Left lung (tissue), 10 donors: ENCODE results near the gene HPS1. TPM values are rescaled to one million over a fixed set of nuclear protein-coding genes. Genes with fewer than 3 reads are reported as not detected.
A peak's percentile ranks its signal among the peaks of the same experiment; 100 is the strongest.

Source experiments
- ATAC-seq: fragments of 200-7000 bp; cut with Tn5 transposase; one replicate; pipeline ENCODE4 v1.9.1; 2020; ENCODE audit warnings: moderate library complexity
- DNase-seq, 4 donors: peaks; one replicate each; pipeline ENCODE4 v3.0.0-alpha.2; 2013 to 2020
- H3K27ac ChIP-seq, 2 donors: fragments of 200-600 bp; sonication (generic) in 1 of 2; one replicate each; pipeline versions ENCODE4 v1.5.0 to v1.8.0; 2020 to 2021
- H3K27me3 ChIP-seq, 2 donors: fragments of 200-600 bp; sonication (generic) in 1 of 2; one replicate each; pipeline versions ENCODE4 v1.5.0 to v1.8.0; 2020 to 2021
- H3K36me3 ChIP-seq, 2 donors: fragments of 200-600 bp; sonication (generic) in 1 of 2; one replicate each; pipeline versions ENCODE4 v1.5.0 to v1.8.0; 2020 to 2021
- H3K4me1 ChIP-seq, 2 donors: fragments of 200-600 bp; one replicate each; pipeline ENCODE4 v1.8.0; 2021
- H3K4me3 ChIP-seq, 2 donors: fragments of 200-600 bp; sonication (generic) in 1 of 2; one replicate each; pipeline versions ENCODE4 v1.5.0 to v1.8.0; 2020 to 2021; ENCODE audit warnings: mild to moderate bottlenecking in 1 of 2
- H3K9me3 ChIP-seq, 2 donors: fragments of 200-600 bp; sonication (generic) in 1 of 2; one replicate each; pipeline versions ENCODE4 v1.5.0 to v1.8.0; 2020 to 2021
- intact Hi-C, 2 donors: fragments of 100-400 bp; cut with DNase I; formaldehyde crosslinking; loops; one replicate each; pipeline versions ENCODE4 v1.11.2 to v1.14.2; 2022
- polyA plus RNA-seq, 6 donors: library from polyadenylated mRNA; unstranded; fragments of 120-200 nt; gene quantifications; one replicate each; pipeline ENCODE4 v1.2.1, GENCODE V29; 2013; ENCODE audit not compliant: insufficient read length in 6 of 6
- total RNA-seq, 2 donors: library from RNA; stranded (reverse); fragmentation: NEBNext Ultra II Directional; extraction: Animal tissue kit (Norgen Biotek cat#: 25700); gene quantifications; one replicate each; pipeline ENCODE4 v1.2.1, GENCODE V29; 2021
- TF ChIP-seq, protein P1 (sequence below), 2 donors: fragments of 200-600 bp; sonication (generic) in 1 of 2; IDR thresholded peaks; one replicate each; pipeline versions ENCODE4 v1.5.0 to v1.8.0; 2021; ENCODE audit warnings: antibody characterized with exemption in 2 of 2
- donor health status: DM: no; HTN: yes; CAD: no.
- donor health status: DM: no; HTN: no; CAD: no.

Gene HPS1
- total and polyA plus RNA-seq, 8 donors, result 32.1 to 95.0 (median 36.8) TPM

DNA sequence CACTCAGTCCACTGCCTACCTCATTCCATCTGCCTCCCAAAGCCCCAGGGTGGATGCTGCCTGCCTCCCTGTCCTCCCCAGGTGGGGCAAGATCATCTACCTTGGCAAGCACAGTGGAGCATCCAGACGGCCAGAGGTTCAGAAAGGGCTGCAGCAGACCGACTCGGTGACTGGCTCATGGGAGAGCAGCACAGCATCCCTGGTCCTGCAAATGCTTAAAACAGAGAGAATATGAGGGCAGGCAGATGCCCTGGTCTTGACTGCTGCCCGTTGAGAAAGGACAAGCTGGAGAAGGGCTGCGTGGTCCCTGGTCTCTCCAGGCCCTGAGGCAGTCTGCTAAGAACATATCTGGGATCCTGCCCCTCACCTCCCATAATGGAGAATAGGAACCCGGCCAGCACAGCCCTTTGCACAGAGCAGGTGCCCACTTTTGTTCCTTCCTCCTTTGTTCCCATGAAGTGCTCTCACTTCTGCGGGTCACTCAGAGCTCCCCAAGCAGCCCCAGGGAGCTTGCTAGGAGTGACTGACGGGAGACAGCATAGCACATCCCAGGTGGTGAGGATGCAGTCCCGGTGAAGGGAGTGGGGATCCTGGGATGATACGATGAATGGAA lies 1.4 kb downstream of the HPS1 start:
- H3K27me3 ChIP-seq, result no peaks in the 10 kb centered on the region
- ATAC-seq (no peak), DNase-seq (no peak)
- TF ChIP-seq, protein P1, sequence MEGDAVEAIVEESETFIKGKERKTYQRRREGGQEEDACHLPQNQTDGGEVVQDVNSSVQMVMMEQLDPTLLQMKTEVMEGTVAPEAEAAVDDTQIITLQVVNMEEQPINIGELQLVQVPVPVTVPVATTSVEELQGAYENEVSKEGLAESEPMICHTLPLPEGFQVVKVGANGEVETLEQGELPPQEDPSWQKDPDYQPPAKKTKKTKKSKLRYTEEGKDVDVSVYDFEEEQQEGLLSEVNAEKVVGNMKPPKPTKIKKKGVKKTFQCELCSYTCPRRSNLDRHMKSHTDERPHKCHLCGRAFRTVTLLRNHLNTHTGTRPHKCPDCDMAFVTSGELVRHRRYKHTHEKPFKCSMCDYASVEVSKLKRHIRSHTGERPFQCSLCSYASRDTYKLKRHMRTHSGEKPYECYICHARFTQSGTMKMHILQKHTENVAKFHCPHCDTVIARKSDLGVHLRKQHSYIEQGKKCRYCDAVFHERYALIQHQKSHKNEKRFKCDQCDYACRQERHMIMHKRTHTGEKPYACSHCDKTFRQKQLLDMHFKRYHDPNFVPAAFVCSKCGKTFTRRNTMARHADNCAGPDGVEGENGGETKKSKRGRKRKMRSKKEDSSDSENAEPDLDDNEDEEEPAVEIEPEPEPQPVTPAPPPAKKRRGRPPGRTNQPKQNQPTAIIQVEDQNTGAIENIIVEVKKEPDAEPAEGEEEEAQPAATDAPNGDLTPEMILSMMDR (IDR thresholded peaks at IDR 0.05), result no peak
- H3K4me3 ChIP-seq, result peak overlapping the region in 1 of 2 donors; percentile 80
- intact Hi-C loops, result no loop called here
- H3K9me3 ChIP-seq, result no peaks in the 10 kb centered on the region
- peak overlapping the region in 1 of 2 donors; percentile 90 for H3K27ac ChIP-seq
- peaks cover 4 to 28% of the 10 kb centered on the region in 2 donors for H3K4me1 ChIP-seq
- H3K36me3 ChIP-seq, result peaks cover 0 to 52% of the 10 kb centered on the region in 2 donors

DNA sequence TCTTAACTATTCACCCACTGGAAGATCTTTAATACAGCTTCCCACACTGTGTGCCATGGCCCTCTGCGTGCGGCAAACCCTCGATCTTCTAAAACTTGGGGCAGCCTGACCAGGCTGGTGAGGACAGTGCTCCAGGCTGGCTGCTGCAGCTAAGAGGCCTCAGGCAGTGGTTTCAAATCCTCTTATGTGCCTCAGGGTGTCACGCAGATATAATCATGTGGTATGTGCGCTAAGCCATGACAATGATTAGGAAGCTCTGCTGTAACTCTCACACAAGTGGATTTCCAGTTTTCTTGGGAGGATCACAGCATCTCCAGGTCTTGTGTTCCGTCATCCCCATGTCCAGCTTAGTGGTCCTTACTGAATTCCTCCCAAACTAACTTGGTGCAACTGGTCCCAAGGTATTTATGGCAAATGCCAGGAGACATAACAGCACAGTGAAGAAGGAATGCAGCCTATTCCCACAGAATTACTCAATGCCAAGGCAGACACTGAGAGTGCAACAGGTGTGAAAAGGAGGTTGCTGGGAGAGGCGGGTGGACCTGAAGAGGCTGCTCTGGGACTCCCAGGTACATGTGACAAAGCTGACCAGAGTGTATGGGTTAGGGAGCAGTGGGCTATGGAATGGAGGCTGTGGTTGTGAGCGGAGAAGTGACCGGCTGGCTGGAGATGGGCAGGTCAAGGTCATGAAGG lies 2.3 kb downstream of the HPS1 start:
- intact Hi-C loops, result no loop called here
- H3K4me3 ChIP-seq, result no peak overlapping the region
- H3K36me3 ChIP-seq, result peaks cover 0 to 60% of the 10 kb centered on the region in 2 donors
- peaks cover 4 to 28% of the 10 kb centered on the region in 2 donors for H3K4me1 ChIP-seq
- H3K27me3 ChIP-seq, result no peaks in the 10 kb centered on the region
- TF ChIP-seq, protein P1 (IDR thresholded peaks at IDR 0.05), result no peak
- no peaks in the 10 kb centered on the region for H3K9me3 ChIP-seq
- no peak overlapping the region for H3K27ac ChIP-seq
- no peak for ATAC-seq
- DNase-seq, result no peak

DNA sequence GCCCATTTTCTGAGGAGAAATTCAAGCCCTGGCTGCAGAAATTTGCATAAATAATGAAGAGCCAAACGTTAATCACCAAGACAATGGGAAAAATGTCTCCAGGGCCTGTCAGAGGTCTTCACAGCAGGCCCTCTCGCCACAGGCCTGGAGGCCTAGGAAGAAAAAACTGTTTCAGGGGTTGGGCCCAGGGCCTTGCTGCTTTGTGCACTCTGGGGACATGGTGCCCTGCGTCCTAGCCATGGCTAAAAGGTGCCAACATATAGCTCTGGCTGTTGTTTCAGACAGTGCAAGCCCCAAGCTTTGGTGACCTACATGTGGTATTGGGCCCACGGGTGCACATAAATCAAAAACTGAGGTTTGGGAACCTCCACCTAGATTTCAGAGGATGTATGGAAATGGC lies 8.0 kb downstream of the HPS1 start:
- intact Hi-C loops, result no loop called here
- Histone ChIP-seq H3K4me1 (peaks cover 0 to 12% of the 10 kb centered on the region in 2 donors), H3K36me3 (peaks cover 0 to 95% of the 10 kb centered on the region in 2 donors), H3K27me3 (no peaks in the 10 kb centered on the region), H3K27ac (no peak overlapping the region), H3K4me3 (no peak overlapping the region), H3K9me3 (no peaks in the 10 kb centered on the region)
- DNase-seq (no peak), ATAC-seq (no peak)
- TF ChIP-seq, protein P1 (IDR thresholded peaks at IDR 0.05), result no peak

DNA sequence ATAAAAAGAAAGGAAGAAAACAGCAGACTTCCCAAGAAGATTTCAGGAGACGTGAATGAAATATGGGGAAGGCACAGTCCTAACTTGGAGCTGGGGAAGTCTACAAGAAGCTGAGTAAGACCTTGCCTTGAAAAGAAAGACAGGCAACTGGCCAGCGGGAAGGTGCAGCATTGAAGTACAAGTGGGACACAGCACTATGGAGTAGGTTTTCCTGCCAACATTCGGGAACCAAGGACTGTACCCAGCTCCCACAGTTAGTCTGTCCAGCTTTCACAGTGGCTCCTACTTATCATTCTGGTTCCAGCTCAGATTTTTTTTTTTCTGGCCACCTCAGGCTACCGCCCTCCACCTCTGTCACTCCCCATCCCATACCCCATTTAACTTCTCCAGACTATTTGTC lies 10.0 kb downstream of the HPS1 start:
- H3K36me3 ChIP-seq, result peaks cover 0 to 95% of the 10 kb centered on the region in 2 donors
- no peak for ATAC-seq

DNA sequence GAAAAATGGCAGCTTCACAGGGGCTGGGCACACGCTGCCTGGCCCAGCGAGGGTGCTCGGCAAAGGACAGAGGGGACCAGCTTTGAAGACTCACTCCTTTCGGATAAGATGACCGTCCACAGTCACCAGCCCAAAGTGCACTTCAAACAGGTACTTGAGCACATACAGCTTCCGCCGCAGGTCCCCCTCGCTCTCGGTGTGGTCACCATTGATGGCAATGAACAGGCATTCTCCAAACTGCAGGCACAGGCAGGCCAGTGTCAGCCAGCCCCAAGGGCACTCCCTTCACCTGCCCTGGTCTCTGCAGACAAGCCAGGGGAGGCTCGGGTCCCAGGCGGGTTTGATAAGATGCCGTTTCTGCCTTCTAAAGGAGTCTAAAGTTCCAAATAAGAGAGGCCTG lies 11.6 kb downstream of the HPS1 start:
- ATAC-seq (no peak), DNase-seq (no peak)
- Histone ChIP-seq H3K27me3 (no peaks in the 10 kb centered on the region), H3K36me3 (peaks cover 0 to 95% of the 10 kb centered on the region in 2 donors), H3K9me3 (peaks cover 0 to 8% of the 10 kb centered on the region in 2 donors), H3K4me1 (peaks cover 0 to 5% of the 10 kb centered on the region in 2 donors), H3K4me3 (no peak overlapping the region), H3K27ac (no peak overlapping the region)
- intact Hi-C loops, result no loop called here
- TF ChIP-seq, protein P1 (IDR thresholded peaks at IDR 0.05), result no peak

More for the DNA sequence above, 10.0 kb downstream of the HPS1 start:
- intact Hi-C loops, result no loop called here
- Histone ChIP-seq H3K4me1 (peaks cover 0 to 5% of the 10 kb centered on the region in 2 donors), H3K27me3 (no peaks in the 10 kb centered on the region), H3K9me3 (peaks cover 0 to 8% of the 10 kb centered on the region in 2 donors), H3K4me3 (no peak overlapping the region), H3K27ac (no peak overlapping the region)
- no peak for DNase-seq
- TF ChIP-seq, protein P1 (IDR thresholded peaks at IDR 0.05), result no peak
